Measurements from ENCODE around the gene PKN3. TPM values are rescaled to one million over a fixed set of nuclear protein-coding genes. Genes with fewer than 3 reads are reported as not detected.

The PKN3 gene
- total and polyA plus RNA-seq, 9 of the 15 experiments (the other 6 are each of a cell fraction or from before 2014, with no cell fraction given) = 0.82 to 49.2 (median 19.7) TPM

GRCh38 chr9:128657344-128657704 is 45.0 kb upstream of the PKN3 start:
- Histone ChIP-seq H3K36me3 (ENCODE audit: control insufficient read depth, insufficient read depth, low read length) (peaks cover 13% of the 10 kb centered on the region; the same call in 2 of the 3 replicates), H2AFZ (ENCODE audit: low read depth, low read length) (peak overlapping the region; percentile 99), H4K20me1 (replicated peaks; ENCODE audit: control insufficient read depth, insufficient read depth, low read length) (no peaks in the 10 kb centered on the region), H3K27me3 (ENCODE audit: control insufficient read depth in 2 of 2, insufficient read depth in 2 of 2, low read length in 2 of 2) (no peaks in the 10 kb centered on the region; a peak in 1 of 5 replicates), H3K79me2 (ENCODE audit: control insufficient read depth, insufficient read depth, low read length) (peaks cover 30% of the 10 kb centered on the region), H3K9me3 (replicated peaks; ENCODE audit: control insufficient read depth, insufficient read depth, low read depth, low read length) (no peaks in the 10 kb centered on the region), H3K4me1 (replicated peaks in 1 of 2; ENCODE audit: control insufficient read depth in 2 of 2, insufficient read depth in 2 of 2, low read length in 2 of 2) (peaks cover 5 to 28% of the 10 kb centered on the region in 2 experiments; a peak in 4 of 5 replicates), H3K4me3 (no peak overlapping the region), H3K9ac (ENCODE audit: insufficient read depth in 1 of 2, low read depth in 2 of 2, low read length in 2 of 2) (peak overlapping the region; percentile 95 to 99; a peak in 3 of 4 replicates), H3K27ac (ENCODE audit: extremely low read depth, low read depth, low read length) (peak overlapping the region; percentile 99), H3K4me2 (ENCODE audit: insufficient read depth, low read length) (peak overlapping the region; percentile 98), H3K9me1 (ENCODE audit: control insufficient read depth, insufficient read depth, low read length) (no peaks in the 10 kb centered on the region)
- FAIRE-seq = no peak
- CTCF ChIA-PET (ENCODE audit: low intra/inter-chr PET ratio) = no interaction called here
- no peak for ATAC-seq
- POLR2A ChIA-PET = interaction anchor here (0.6 to 1.9 kb wide), 7 partner anchors 9 to 1302 kb away, joined by 3 to 8 read pairs (median 3); no protein-coding TSS in a partner anchor
- in situ Hi-C loops (cut with MboI) (no loop called here), intact Hi-C loops (cut with micrococcal nuclease) (no loop called here)
- DNase-seq (ENCODE audit: extremely low read depth in 1 of 4, low spot score in 3 of 4) = no peak
- WGBS (ENCODE audit: insufficient coverage, low coverage, missing lambda C conversion rate) = 91% methylated on average over 13 of the region's 13 CpGs
- TF ChIP-seq MBD1 (CRISPR knock-in tag; IDR thresholded peaks at IDR 0.05) (peak; percentile 83), FOXK2 (conservative IDR thresholded peaks at IDR 0.05 in 1 of 2, IDR thresholded peaks at IDR 0.05 in 1 of 2; ENCODE audit: low read depth in 2 of 2) (0 out of 4 replicates have a peak, but pooled peaks of 1 of the 2 experiments have one; percentile 24), PML (IDR thresholded peaks at IDR 0.05; ENCODE audit: low read length) (0 out of 2 replicates have a peak, but pooled peaks have one; percentile 4), ZEB2 (IDR thresholded peaks at IDR 0.05) (0 out of 2 replicates have a peak, but pooled peaks have one; percentile 6), ETS2 (tag; IDR thresholded peaks at IDR 0.05; ENCODE audit: borderline replicate concordance, poor library complexity, severe bottlenecking) (peak; percentile 54), NFRKB (IDR thresholded peaks at IDR 0.05; ENCODE audit: low read depth) (no peak), MLLT1 (IDR thresholded peaks at IDR 0.05) (peak in 1 of 2 experiments; percentile 90; a peak in 2 of 4 replicates), BACH1 (tag; IDR thresholded peaks at IDR 0.05) (0 out of 2 replicates have a peak, but pooled peaks have one; percentile 41), ZNF316 (IDR thresholded peaks at IDR 0.05) (no peak), NCOA4 (IDR thresholded peaks at IDR 0.05; ENCODE audit: partially characterized antibody) (peak; percentile 47), TEAD2 (tag; IDR thresholded peaks at IDR 0.05) (0 out of 2 replicates have a peak, but pooled peaks have one; percentile 30), SMAD4 (CRISPR knock-in tag; conservative IDR thresholded peaks at IDR 0.05) (no peak), ZNF280B (CRISPR knock-in tag; IDR thresholded peaks at IDR 0.05) (0 out of 2 replicates have a peak, but pooled peaks have one; percentile 11), HOXB6 (CRISPR knock-in tag; IDR thresholded peaks at IDR 0.05; ENCODE audit: borderline replicate concordance) (no peak), HDAC2 (IDR thresholded peaks at IDR 0.05) (0 out of 2 replicates have a peak, but pooled peaks have one; percentile 6), FOSL1 (tag; conservative IDR thresholded peaks at IDR 0.05) (0 out of 2 replicates have a peak, but pooled peaks have one; percentile 4), THRAP3 (IDR thresholded peaks at IDR 0.05; ENCODE audit: borderline replicate concordance) (peak; percentile 98), ZNF408 (CRISPR knock-in tag; IDR thresholded peaks at IDR 0.05; ENCODE audit: low read depth) (peak; percentile 70; the same call in 1 of the 2 replicates)
- no TSS peak for BruUV-seq (replicated peaks)

Measured in K562 (cell line).